SKM-1 treated with dmso at 0.1 percent for 144 hours (cell line): ENCODE results near the gene MYLK.

ENCODE experiments used
- DNase-seq: peaks from one replicate; lab custom pipeline; 2025; ENCODE audit not compliant: unreplicated experiment; lab: John Stamatoyannopoulos, UW

Gene MYLK

DNA sequence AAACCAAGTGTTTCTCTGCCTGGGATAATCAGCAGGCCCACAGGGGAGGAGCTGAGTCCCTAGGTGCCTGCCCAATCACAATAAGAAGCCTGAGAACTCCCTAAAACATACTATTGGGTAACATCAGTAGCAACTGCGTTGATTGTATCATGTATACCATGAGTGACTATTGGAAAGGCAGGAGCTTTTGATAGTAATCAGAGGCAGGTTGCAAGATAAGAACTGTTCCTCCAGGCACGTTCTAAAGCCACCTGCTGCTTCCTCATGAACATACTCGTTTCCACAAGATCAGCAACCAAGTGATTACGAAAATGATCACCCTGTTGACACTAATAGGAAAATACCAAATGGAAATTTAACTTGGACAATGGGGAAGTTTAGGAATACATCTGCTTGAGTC lies 6.7 kb downstream of the MYLK start:
- no peak for DNase-seq

DNA sequence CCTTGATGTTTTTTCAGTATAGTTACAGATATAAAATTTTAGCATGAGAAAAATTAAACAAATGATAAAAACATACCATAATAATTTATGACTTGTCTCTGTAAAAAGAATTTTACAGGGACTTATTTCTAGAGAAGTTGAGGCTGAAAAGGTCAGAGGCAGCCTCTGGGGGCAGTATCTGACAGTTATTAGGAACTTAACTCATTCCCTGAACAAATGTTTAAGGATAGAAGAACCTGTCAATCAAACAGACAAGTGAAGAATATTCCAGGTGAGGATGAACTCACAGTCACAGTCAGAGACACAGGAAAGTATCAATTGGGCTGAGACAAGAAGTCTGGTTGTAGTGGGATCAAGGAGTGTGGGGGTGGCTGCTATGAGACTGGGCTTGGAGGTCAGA lies 7.3 kb downstream of the MYLK start:
- DNase-seq: no peak

DNA sequence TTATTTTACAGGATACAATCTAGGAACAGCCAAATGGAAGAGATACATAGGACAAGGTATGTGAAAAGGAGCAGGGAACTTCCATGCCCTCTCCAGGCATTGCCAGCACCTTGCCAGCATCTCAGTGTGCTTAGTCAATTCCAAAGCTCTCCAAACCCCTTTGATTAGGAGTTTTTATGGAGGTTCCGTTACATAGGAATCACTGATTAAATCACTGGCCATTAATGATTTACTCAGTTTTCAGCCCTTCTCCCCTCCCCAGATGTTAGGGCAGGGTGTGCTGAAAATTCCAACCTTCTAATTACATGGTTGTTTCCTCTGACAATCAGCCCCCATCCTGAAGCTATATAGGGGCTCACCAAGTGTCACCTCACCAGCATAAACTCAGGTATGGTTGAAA lies 11.5 kb downstream of the MYLK start:
- no peak for DNase-seq

DNA sequence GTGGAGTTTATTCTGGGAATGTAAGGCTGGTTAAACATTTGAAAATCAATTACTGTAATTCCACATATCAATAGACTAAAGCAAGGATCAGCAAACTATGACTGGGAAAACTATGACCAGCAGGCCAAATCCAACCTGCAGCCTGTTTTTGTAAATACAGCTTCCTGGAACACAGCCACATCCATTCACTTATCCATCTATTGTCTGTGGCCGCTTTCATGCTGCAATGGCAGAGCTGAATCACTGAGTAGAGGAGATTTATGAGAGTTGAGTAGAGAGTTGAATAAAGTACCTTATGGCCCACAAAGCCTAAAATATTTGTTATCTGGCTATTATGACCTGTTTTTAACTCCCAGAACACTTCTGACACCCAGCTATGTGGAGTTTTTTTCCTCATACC lies 12.2 kb downstream of the MYLK start:
- DNase-seq: no peak

DNA sequence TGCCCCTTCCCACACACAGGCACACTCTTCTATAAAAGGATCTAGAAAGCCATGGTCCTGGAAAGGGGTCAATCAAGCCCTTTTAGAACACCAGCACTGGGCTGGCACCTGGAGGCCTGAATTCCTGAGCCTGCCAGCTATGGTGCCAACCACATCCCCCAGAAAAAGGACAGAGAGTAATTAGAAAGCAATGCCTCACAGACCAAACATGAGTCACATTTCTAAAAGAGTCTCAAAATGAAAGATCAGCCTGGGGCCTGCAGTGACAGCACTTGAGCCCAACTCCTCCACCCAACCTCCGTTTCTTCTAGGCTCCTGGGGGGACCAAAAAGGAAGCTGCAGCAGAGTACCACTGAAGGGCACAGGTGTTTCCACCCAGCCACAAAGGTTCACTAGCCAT lies 14.1 kb downstream of the MYLK start:
- DNase-seq: no peak

DNA sequence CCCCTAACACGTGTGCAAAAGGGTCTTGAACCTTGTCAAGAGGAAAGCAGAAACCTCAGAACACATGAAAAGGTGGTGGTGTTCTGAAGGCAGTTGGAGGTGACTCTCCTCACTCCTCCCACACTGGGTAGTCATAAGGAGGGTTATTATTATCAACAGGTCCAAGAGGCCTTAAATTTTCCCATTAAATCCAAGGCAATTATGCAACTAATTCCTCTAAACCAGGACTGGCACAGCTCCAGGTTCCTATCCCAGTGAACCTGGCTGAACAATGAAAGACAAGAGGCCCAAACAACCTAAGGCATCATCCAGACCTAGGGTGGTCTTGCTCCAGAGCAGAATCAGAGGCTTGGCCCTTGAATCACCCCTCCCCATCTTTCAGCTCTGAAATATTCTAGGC lies 15.0 kb downstream of the MYLK start:
- no peak for DNase-seq

DNA sequence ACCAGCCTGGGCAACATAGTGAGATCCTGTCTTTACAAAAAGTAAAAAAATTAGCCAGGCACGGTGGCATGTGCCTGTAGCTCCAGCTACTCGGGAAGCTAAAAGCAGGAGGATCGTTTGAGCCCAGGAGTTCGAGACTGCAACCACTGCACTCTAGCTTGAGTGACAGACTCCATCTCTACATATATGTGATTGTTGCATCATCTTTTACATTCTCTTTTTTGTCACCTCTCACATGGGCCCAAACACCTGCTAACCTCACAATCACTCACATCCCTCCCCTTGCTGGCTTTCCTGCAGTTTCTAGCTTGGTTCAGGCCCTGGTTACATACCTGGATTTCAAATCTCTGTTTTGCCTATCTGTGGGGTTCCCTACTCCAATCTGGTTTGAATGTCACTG lies 19.4 kb downstream of the MYLK start:
- no peak for DNase-seq

DNA sequence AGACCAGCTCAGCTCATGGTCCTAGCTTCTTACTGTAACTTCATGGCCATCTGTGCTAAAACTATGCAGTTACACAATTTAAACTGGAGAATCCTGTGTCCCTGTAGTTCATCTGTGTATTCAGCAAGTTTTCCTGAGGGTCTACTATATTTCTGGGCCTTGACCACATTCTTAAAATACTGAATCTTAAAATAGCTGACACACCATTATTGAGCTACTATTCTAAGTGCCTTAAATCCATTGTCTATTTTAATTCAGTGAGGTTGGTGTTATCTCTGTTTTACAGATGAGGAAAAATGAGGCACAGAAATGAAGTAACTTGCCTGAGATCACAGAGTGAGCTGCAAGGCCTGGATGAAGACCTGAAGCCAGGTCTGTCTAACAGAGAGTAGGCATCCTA lies 22.0 kb downstream of the MYLK start:
- DNase-seq: no peak

DNA sequence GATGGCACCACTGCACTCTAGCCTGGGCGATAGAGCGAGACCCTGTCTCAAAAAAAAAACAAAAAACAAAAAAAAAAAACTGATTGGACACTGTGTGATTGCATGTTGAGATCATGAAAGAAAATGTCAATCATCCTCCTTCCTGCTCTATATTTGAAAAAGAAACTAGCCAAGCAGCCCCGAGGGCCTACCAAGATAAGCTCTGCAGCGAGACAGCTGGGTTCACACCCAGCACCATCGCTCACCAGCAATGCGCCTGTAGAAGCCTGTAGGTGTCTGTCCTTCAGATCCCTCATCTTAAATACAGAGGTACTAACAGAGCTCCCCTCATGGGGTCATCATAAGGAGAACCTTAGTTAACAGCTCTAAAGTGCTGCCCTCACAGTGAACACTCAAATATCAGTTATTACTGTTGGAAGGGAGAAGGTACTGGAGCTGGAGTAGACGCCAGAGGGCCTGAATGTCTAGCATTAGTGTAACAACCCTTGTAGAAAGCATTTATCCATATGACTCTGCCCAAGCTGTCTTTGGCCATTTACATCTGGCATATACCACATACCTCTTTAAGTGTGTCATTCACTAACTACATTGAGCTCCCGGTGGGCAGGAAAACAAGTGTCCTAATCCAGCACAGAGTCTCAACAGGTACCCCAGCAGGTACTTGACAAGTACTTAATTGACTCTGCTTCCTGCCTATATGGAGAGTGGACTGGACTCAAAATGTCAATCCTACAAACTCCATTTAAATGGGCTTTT lies 22.9 kb downstream of the MYLK start:
- DNase-seq: no peak

DNA sequence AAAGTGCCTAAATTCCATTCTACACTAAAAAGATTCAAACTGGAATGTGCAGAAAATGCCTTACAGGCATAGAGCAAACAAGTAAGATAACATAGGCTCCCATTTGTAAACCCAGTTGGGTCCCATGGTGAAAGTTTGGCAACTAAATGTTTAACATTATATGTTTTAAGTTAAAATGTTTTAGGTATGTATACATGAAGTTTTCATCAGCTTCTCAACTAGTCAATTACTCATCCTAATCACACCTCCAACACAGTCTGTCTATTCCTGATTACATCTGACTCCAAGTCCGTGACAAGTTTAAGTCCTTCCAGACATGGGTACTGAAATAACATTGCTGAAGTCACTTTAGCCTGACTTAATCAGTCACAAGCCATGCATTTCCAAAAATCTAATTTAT lies 25.0 kb downstream of the MYLK start:
- no peak for DNase-seq

DNA sequence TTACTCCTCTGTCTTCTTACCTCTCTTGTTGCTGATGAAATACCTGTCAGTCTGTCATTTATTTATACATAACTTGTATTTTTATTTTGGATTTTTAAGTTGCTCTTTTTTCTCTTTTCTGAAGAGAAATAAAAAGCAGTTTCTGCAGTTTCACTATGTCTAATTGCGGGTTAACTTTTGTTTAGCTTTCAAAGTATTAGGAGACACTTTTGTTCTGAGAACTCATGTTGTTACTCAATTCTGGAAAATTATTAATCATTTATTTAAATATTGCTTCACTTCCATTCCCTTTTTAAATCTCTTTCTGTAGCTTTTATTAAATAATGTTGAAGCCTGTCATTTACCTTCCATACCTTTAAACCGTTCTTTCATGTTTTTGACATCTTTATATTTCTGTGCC lies 29.2 kb downstream of the MYLK start:
- DNase-seq: no peak

DNA sequence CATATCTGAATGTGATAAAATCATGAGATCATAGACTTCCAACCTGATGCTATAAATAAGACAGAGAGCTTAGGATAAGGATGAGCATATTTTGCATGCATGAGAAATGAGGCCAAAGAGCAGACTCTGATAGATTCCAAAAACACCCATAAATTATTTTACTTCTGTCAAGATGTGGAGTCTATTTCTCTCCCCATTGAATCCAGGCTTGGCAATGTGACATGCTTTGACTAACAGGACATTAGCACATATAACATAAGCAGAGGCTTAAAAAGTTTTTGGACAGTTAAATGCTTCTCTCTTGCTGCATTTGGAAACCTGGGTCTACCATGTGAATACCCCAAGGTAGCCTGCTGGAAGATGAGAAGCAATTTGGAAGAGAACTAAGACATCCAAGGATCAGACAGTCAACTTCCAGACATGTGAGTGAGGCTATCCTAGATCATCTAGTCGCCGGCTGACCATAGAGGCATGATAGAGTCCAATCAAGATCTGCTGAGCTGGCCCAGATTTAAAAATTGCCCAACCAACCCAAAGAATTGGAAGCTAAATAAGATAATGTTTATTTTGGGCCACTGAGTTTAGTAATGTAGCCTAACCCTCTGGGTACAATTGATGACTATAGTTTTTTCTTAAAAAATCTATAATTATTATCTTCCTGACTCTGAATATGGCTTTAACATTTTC lies 30.3 kb downstream of the MYLK start:
- no peak for DNase-seq

DNA sequence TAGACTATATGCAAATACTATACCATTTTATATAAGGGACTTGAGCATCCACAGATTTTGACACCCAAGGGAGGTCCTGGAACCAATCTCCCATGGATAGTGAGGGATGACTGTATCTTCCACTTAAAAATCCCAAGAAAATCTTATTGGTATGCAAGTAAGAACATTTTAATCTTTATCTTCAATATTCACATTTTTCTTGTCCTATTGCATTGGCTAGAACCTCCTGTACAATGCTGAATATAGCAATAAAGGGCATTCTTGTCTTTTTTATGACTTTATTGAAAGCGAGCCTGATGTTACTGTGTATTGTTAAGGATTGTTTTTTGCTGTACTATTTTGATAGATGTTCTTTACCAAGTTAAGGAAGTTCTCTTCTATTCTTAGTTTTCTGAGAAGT lies 36.9 kb downstream of the MYLK start:
- DNase-seq: no peak

DNA sequence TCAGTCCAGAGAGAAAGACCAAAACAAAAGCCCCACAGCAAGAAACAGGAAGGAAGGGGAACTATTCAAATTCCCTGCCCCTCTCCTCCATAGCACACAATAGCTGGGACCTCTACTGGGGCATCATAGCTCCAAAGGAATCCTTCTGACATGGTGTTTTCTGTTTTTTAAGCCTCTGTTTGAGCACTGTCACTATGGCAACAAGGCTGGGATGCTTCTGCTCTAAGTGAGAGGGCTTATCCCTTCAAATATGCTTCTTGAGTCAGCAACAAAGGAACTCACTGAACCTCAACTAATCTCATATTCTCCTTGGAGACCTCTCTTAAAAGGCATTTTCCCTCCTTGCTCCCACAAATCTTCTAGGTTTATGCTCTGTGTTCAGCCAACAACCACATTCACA lies 40.5 kb downstream of the MYLK start:
- no peak for DNase-seq

DNA sequence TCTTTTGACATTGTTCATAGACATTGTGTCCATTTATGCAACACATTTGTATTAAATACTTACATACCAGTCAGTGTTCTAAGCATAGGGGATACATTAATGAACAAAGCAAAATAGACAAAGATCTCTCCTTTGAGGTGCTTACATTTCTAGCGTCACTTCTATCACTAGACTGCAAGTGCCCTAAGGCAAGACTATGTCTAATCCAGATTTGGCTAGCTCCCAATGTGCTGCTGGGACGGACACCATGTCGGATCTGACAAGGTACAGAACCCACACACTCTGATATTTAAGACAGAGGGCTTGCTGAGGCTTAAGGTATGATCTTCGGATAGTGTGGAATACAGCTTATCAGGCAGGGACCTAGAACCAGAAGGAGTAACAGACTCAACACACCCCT lies 41.4 kb downstream of the MYLK start:
- no peak for DNase-seq

DNA sequence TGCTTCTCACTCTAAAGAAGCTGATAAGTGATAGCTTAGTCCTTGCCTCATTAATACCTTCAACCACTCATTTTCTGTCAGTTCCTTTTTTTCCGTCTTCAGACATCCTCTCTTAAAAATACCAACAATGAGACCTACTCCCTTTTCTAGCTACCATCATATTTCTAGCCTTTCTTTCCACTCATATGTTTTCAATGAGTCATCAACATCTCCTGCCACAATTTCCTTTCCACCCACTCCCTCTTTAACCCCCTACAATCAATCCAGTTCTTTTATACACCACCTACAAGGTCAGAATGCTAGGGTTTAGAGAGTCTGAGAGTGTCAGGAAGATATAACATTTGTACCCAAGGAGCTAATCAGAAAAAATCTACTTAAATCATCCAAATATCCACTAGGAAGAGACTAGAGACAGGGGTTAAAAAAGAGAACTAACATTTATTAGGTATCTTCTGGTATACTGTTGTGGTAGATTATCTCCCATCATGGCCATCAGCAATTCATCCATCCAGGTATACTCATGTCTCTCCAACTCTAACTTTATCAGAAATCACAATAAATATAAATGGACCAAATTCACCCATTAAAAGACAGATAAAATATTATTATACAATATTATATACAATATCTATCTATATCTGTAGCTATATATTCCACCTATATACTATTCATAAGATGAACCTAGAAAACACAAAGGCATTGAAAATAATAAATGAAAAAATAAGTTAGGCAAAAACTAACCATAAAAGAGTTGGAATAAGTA lies 42.5 kb downstream of the MYLK start:
- DNase-seq: no peak

DNA sequence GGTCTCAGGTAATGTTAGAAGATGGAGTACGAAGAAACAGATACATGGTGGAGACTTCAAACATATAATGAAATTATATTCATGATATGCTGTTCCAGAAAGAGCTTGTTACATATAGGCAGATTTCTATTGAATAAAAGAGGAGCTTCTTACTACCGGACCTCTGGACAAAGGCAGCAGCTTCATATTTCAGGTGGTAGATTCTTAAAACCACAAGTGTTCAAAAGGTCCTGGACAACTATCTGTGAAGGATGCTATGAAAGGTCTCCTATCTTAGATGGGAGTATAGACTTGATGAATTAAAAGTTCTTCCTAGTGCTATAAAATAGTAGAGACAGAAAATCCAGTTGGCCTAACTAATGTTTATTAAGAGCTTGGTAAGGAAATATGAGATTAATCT lies 43.2 kb downstream of the MYLK start:
- DNase-seq: no peak

DNA sequence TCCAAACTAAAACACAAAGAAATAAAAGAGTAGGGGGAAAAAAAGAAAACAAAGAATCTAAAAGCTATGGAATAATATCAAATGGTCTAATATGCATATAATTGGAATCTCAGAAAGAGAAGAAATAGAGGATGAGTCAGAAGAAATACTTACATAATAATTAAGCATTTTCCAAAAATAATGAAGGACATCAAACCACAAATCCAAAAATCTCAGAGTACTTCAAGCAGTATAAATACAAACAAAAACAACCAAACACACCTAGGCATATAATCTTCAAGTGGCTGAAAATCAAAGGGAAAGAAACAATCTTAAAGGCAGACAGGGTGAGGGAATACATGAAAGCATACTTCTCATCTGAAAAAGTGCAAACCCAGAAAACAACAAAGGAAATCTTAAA lies 46.3 kb downstream of the MYLK start:
- no peak for DNase-seq

DNA sequence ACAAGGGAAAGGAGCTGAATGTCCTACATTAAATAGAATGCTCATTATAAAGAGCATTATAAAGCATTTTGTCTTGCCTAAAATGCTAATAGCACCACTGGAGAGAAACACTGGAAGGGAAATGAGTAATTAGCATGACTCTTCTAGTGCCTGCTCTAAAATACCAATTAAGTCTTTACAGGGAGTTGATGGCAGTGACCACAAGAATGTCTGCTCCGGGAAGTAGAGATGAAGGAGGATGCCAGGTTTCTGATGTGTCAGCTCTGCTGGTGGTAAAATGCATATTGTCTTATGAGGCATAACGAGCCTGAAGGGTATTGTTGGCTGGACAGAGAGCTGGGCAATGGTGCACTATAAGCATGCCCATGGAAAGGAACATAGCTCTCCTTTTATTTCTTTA lies 49.5 kb downstream of the MYLK start:
- no peak for DNase-seq

DNA sequence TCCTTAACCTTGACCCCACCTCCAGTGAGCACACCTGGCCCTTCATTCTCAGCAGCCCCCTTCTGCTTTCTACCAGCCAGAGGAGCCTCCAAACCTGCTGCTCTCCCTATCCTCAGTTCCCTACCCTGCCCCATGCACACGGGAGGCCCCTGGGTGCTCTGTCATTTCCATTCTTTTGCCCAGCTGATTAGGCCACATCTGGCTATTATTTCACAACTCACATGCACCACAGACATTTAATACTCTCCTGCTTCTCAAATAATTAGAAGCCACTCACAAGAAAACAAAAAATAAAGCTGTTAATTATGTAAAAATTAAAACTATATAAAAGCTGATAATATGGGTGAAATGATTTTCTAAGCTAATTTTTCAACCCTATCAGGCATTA lies 50.7 kb downstream of the MYLK start:
- no peak for DNase-seq

DNA sequence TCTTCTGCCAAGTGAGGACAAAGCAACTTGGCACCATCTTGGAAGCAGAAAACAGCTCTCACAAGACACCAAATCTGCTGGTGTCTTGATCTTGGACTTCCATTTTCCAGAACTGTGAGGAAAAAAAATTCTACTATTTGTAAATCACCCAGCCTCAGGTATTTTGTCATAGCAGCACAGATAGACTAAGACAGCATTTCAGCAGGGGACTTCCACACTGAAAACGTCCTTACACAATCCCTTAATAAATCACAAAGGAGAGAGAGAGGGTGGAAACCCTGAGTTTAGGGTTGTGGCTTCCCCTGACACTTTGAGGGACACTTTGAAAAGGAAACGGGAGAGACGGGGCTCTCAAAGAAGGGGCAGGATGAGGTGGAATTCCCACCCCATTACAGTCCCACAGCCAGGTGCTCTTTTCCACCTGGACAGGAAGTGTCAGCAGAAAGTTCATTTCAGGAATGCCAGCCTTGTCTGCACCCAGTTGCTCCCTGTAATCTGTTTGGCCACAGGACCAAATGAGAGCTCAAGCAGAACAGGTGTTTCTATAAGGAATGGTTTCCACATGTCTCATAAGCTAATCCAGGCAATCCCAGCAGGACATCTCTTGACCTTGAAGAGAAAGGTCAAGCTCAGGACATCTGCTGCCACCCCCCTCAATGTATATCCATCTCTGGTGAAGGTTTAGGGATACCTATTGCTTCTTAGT lies 51.3 kb downstream of the MYLK start:
- DNase-seq: no peak

DNA sequence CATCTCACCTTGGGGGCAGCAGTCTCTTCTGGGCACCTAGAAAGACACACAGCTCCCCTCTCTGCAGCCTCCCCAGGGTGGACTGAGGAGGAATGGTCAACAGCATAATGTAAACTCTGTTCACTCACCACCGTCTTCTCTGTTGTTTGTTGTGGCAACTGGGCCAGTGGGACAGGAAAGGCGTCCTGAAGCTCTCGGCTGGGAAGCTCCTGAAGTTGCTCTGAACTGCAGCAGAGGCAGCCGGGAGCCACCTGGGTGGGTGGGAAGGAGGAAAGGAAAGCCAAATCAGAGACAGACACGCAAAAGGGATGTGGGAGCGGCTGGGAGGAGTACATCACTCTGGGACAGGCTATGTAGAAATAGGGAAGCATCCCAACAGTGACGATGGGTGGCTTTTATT lies 52.7 kb downstream of the MYLK start:
- no peak for DNase-seq
